Measurements from ENCODE around the gene ROR1.

- no peak for TF ChIP-seq OSR1 (CRISPR knock-in tag; IDR thresholded peaks at IDR 0.05)
- TF ChIP-seq GLIS3 (CRISPR knock-in tag; IDR thresholded peaks at IDR 0.05), result no peak
- TF ChIP-seq TOX (CRISPR knock-in tag; IDR thresholded peaks at IDR 0.05; ENCODE audit: borderline replicate concordance), result no peak
- TF ChIP-seq TCF4 (CRISPR knock-in tag; IDR thresholded peaks at IDR 0.05; ENCODE audit: borderline replicate concordance), result no peak
- TF ChIP-seq PATZ1 (CRISPR knock-in tag; IDR thresholded peaks at IDR 0.05; ENCODE audit: borderline replicate concordance), result no peak
- TF ChIP-seq ESRRG (CRISPR knock-in tag; IDR thresholded peaks at IDR 0.05), result no peak
- TF ChIP-seq ZC3H10 (CRISPR knock-in tag; IDR thresholded peaks at IDR 0.05), result no peak
- TF ChIP-seq SNAI2 (CRISPR knock-in tag; IDR thresholded peaks at IDR 0.05), result no peak
- TF ChIP-seq ZFP3 (CRISPR knock-in tag; IDR thresholded peaks at IDR 0.05), result no peak
- TF ChIP-seq ZNF70 (CRISPR knock-in tag; IDR thresholded peaks at IDR 0.05), result no peak
- no peak for TF ChIP-seq POU6F1 (CRISPR knock-in tag; IDR thresholded peaks at IDR 0.05; ENCODE audit: borderline replicate concordance, low read depth)
- no peak for TF ChIP-seq BACH2 (CRISPR knock-in tag; IDR thresholded peaks at IDR 0.05; ENCODE audit: borderline replicate concordance)
Measured at GRCh38 chr1:63981408-63981773, 207.6 kb downstream of the ROR1 start.

All from SK-N-SH treated with all-trans-retinoic acid at 6 μM for 48 hours (cell line).